Ovary (tissue), 3 donors: ENCODE results near the gene MYH9.

Experiments
- EP300 ChIP-seq: sonication (generic); formaldehyde crosslinking; IDR thresholded peaks from one replicate; pipeline ENCODE4 v1.6.1; 2017; ENCODE audit warnings: antibody characterized with exemption
- TF ChIP-seq, protein P1 (sequence below), 3 donors: fragments of 450-650 bp in 2 of 3; fragments of 200-600 bp in 1 of 3; IDR thresholded peaks; one replicate each; pipeline versions ENCODE4 v1.5.1 to v1.8.0; 2016 to 2022; ENCODE audit warnings: antibody characterized with exemption in 3 of 3, mild to moderate bottlenecking in 1 of 3
- donor health status: DM: no; HTN: no; CAD: no.

- TF ChIP-seq, protein P1, sequence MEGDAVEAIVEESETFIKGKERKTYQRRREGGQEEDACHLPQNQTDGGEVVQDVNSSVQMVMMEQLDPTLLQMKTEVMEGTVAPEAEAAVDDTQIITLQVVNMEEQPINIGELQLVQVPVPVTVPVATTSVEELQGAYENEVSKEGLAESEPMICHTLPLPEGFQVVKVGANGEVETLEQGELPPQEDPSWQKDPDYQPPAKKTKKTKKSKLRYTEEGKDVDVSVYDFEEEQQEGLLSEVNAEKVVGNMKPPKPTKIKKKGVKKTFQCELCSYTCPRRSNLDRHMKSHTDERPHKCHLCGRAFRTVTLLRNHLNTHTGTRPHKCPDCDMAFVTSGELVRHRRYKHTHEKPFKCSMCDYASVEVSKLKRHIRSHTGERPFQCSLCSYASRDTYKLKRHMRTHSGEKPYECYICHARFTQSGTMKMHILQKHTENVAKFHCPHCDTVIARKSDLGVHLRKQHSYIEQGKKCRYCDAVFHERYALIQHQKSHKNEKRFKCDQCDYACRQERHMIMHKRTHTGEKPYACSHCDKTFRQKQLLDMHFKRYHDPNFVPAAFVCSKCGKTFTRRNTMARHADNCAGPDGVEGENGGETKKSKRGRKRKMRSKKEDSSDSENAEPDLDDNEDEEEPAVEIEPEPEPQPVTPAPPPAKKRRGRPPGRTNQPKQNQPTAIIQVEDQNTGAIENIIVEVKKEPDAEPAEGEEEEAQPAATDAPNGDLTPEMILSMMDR (IDR thresholded peaks at IDR 0.05): no peak
- no peak for TF ChIP-seq EP300
Measured at GRCh38 chr22:36377022-36377631, 10.6 kb downstream of the MYH9 start.
